ENCODE data around the gene ASCL2.

ASCL2 gene

DNA sequence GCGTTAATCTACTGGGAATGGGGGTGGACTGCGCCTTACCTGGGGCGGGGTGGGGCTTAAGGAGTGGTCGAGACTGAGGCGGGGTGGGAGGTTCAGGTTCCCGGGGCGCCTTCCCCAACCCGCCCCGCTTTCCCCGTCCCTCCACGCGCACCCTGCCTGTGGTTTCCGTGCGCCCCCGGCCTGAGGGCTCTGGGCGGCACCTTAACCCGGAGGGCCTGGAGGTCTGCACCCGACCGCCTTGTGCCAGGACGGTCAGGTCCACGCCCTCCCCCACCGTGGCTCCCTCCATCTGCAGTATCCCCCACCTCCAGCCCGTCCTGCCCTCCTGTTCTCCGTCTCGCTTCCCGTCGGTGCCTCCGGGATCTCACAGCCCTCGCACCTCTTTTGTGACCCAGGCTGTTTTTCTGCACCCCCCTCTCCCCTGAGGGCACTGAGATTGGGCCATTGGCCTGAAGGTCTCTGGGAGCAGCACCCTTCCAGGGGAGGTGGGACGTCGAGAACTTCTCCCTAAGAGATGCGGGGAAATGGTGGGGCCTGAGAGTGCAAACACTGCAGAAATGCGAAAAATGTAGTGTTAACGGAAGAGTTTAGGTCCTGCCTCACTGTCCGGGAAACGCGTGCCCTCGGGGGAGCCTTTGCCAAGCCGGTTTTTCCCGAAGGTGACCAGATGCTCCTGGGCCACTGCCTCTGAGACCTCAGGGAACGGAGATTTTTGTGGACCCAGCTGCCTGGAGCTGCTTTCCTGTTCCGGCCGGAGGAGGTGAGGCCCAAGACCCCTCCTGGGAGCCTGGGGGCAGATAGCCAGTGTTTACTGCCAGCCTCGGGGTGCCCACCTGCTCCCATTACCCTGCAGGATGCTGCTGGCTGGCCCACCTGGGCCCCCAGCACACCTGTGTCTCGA, 1.2 kb upstream of the ASCL2 start:
- DNase-seq, result no peak

DNA sequence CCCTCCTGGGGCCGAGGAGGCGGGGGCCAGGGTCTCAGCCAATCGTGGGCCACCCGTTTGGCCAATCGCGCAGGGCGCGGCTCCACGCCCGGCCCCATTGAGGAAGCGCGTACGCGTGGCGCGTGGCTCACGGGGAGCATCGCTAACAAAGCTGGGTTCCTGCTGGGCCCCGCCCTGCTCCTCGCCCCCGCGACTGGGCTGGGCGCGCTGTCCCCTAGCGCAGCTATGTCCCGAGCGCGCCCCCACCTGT, 614 bp upstream of the ASCL2 start:
- DNase-seq, result no peak

DNA sequence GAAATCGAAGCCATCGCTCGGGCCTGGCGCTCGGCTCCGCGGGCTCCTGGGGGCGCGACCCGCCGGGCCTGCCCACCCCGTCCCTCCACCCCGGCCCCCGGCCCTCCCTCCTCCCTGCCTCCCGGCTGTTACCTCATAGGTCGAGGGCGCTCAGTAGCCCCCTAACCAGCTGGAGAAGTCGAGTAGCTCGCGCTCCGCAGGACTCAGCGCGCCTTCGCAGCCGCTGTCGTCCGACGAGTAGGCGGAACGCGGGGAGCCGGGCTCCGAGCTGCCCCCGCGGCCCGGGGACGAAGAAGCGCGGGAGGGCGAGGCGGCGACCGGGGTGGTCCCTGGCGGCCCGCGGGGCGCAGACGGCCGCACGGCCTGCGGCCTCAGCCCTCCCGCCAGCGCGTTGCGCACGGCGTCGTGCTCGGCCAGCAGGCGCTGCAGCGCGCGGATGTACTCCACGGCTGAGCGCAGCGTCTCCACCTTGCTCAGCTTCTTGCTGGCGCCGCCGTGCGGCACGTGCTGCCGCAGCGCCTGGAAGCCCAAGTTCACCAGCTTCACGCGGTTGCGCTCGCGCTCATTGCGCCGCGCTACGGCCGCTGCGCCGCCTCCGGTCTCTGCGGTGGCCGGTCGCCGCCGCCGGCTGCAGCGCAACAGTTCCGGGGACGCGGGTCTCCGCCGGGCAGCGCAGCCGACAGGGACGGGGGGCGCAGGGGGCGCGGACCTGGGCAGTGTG, 627 bp downstream of the ASCL2 start:
- DNase-seq, result no peak

DNA sequence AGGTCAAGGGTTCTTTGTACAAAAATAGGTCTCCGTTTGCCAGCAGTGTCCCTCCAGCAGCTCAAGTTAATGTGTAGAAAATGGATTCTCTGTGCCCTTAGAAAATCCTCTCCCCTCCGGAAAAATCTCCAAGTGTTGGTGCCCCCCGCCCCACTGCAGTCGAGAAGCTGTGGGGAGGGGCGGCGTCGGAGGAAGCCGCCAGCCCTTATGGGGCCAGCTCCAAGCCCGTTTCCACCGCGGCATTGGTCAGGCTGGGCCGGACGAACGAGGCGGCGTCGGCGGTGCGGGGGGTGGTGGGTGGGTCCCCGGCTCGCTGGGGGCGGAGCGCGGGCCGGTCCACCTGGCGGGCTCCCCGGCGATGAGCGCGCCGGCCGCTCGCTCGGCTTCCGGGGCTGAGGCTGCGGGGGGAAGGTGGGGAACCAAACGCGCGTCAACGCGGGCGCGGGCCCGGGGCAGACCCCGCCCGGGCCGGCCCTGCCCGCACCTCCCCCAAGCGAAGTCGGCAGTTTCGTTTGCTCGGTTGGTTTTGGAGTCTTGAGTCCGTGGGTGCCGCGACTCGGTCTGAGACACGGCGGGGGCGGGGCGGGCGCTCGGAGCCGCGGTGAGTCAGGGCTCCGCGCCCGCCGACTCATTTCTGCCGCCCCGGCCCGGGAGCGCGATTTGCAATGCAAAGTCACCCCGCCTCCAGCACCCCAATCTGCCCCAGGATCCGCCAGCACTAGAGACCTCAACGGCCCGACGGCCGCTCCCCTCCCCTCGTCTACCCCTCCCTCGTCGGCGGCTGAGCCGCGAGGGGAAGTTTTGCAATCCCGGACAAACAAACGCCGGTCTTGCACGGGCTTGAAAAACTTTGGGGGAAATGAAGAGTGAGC, 1.4 kb downstream of the ASCL2 start:
- peak; percentile 12 for DNase-seq

DNA sequence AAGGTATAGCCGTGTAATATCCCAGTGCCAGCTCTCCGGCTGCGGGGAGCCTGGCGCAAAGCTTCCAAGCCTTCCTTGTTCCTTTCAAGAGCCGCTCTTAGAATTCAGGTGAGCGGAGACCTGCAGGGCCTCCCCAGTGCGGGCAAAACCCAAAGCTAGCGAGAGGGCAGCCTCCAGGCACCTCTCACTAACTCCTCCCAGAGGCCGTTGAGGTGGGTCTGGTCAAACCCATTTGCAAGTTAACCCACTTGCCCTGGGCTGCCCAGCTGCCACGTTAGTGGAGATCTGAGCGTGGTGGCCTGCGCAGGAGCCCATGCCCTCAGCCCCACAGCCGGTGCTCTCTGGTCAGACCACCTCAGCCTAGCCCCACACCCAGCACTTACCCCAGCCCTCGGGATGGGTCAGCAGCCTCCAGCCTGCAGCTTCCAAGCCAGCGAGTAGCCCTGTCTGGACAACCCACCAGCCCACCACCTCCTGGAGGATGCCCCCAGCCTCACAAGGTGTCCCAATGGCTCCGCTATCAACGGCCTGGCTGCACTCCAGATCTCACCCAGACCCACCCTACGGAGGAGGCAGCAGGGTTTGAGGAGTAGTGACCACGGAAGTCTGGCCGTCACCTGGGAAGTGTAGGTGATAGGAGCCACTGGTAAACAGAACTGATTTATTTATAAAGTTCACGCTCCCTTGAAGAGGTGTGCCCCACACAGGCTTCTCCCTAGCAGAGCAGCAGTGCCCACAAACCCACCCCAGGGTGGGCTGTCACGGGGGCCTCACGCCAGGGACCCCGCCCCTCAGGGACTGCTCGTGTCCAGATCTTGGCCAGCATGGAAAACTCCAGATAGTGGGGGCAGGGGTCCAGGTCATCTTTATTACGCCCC, 2.3 kb downstream of the ASCL2 start:
- no peak for DNase-seq

DNA sequence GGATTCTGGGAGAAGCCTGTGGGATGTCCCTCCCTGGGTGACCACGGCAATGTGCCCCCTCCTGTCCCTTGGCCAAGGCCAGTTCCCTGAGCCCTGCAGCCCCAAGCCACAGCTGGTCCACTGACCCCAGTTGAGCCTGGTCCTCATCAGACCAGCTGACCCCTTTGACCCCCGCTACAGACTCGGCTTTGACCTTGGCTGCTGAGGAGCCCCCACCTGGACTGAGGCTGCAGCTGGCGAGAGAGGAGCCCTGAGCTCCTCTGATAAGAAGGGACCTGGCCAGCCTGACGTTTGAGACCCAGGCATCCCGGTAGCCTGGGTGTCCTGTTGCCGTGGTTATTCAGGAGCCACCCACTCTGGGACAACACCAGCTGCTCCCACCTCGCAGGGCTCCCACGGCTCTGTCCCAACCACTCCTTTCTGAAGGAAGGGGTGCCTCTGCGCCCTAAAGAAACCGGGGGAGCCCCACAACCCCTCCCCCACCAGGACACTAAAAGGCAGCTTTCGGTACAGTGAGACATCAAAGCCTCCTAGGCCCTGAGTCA, 3.0 kb downstream of the ASCL2 start:
- no peak for DNase-seq

DNA sequence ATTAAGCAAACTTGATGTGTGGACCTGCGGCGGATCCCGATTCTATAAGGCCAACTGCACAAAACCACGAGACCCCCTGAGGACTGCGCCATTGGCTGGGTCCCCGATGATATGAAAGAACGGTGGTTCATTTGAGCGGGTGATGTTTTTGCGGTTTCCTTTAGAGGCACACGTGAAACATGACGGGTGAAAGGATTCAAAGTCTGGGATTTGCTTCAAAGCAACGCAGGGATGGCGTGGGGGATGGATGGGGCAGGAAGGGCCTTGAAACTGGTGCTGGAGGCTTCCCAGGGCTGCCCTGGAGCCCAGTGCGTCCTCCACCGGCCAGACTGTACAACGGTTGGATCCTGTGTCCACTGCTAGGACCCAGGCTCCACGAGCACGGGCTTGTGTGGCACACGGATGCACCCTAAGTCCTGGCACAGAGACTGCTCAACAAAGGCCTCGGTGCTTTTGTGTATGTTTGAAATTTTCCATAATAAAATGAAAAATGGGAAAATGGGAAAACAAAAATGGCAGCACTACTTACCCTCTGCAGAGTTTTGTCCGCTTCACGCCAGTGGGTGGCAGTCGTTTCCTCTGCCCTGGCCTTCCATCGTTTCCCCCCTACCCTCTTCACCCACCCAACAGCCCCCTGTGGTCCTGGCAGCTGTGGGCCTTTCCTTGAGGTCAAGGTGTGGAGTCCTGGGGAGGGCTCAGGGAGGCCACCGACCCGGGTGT, 3.6 kb downstream of the ASCL2 start:
- no peak for DNase-seq

DNA sequence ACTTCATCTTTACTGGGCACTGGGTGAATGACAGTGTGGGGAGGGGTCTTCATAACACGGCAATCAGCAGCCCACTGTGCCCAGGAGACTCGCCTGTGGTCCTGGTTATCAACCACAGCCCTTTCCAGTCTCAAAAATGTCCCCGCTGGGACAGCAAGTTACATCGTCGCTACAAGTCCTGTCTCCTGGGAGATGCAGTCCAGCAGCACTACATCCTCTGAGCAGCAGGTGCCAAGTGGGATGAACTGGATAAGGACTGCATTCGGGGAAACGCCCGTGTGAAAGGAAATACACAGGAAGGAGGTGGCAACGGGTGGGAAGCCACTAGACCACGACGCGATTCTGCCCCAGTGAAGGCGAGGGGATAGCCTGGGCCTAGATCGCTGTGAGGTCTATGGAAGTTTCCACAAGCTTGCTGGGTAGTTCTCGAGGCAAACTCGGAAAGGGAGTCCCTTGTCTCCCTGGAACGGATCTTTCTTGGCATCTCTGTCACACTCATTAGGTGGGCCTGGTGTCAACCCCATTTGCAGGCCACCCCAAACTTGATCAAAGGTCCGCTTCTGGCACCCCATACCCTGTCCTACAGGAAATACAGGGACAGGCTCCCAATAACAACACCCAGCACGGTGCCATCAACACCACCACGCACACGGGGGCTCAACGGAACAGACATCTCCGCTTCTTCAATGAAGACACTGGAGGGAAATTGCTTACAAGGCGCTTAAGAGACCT, 4.4 kb downstream of the ASCL2 start:
- no peak for DNase-seq

DNA sequence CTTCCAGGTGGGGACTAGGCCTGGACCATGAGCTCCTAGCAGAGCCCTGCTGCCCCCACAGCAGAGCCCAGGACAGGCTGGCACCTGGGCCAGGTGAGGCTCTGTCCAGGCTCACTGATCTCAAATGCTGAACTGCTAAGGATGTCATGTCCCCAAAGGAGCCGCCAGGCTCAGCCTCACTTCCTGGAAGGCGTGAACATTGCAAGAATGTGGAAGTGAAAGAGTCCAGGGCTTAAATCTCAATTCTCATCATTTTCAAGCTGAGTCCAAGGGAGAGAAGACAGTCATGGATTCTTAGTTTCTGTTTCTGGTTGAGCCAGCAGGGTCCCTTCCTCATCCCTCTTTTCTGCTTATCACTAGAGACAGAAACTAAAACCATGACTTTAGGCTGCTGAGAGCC, 5.0 kb downstream of the ASCL2 start:
- DNase-seq, result no peak

DNA sequence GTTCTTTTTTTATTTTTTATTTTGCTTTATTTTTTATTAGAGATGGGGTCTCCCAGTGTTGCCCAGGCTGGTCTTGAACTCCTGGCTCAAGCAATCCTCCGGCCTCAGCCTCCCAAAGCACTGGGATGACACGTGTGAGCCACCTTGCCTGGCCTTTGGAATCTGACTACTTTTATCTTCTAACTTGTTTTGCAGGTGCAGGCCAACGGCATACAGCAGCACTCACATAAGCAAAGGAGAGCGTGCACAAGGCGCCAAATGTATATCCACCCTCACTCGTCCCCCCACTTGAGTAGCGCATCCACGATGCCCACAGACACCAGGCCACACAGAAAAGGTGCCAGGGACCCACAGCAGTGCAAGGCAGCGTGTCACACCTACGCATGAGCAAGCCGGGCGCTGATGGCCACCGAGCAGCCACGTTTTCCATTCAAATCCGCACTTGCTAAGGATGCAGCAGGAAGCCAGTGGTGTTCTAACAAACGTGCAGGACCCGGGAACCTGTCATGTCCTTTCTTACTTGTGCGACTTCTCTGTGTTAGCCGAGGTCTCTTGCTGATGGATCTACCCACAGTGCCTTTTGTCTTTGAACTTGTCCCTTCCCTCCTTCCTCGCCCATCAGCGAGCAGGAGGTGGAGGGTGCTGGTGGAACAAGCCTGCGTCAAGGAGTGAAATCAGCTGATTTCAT, 5.9 kb downstream of the ASCL2 start:
- DNase-seq, result no peak

DNA sequence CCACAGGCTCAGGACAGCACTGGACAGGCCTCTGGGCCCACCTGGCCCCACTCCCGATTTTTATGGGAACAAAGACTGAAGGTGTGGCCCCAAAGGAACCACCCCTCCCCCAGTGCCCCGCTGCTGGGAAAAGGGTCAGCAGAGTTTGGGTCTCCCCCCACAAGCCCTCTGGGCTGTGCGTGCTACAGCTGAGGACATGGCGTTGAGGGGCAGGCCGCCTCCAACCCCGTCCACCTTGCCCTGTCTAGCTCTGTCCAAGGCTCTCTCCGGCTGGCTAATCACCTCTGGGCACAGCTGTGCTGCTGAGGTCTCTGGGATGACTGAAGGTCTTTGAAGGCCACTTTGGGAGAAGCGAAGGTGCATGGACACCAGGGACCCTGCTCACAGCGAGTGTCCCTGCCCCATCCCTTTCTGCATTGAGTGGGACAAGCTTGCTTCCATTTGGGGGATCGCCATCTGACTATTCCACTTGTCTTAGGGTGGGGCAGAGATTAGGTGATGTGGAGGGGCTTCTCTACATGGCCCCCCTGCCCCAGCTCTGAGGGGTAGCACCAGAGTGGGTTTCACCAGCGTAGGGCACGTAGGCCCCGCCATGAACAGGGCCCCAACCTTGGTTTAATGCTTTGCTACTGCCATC, 6.5 kb downstream of the ASCL2 start:
- DNase-seq, result no peak

DNA sequence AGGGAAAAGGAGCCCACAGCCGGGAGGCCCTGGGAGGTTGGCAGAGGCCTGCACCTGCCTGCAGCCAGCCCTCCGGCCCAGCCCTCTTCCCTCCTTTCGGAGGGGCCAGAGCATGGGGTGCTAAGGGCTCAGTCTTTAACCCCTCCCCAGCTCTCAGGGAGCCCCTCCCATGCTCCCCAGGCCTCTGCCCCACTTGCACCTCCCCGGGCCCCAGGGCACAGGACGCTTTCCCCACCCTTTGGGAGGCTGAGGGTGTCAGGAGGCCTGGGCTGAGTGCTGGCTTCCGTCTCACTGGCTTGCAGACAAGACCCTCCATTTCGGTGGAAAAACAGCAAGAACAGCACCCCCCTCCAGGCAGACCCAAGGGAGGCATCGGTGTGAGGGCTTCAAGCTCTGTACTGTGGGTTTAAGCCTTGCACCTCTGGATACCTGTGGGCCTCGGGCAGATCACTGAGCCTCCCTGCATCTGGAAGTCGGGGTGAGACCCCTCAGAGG, 7.3 kb downstream of the ASCL2 start:
- no peak for DNase-seq

DNA sequence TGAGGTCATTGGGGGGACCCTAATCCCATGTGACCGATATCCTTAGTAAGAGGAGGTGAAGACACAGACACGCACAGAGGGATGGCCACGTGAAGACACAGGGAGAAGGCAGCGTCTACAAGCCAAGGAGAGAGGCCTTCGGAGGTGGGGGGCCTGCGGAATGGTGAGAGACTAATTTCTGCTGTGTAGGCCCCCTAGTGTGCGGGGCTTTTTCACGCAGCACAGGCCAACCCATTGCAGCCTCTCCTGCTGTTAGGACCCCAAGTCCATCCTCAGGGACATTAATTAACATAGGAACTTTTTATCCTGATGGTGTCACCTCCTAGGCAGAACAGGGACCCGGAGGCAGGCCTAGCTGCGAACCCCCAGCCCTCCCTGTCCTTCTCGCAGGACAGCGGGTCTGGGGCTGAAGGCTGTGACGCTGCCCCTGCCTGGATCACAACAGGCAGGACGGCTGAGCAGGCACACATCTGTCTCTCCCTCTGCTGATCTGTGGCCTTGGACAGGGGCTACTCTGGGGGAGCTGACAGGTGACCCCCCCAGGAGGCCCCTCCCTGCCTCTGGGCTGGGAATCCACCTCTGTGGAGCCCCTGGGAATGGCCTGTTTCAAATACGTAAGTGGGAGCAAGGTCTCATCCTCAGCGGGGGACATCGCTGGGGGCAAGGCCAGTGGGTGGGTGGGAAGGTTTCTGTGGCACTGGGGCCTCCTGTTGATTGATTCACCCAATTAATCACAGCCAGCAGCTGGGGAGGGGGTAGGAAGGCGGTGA, 7.9 kb downstream of the ASCL2 start:
- DNase-seq, result no peak

DNA sequence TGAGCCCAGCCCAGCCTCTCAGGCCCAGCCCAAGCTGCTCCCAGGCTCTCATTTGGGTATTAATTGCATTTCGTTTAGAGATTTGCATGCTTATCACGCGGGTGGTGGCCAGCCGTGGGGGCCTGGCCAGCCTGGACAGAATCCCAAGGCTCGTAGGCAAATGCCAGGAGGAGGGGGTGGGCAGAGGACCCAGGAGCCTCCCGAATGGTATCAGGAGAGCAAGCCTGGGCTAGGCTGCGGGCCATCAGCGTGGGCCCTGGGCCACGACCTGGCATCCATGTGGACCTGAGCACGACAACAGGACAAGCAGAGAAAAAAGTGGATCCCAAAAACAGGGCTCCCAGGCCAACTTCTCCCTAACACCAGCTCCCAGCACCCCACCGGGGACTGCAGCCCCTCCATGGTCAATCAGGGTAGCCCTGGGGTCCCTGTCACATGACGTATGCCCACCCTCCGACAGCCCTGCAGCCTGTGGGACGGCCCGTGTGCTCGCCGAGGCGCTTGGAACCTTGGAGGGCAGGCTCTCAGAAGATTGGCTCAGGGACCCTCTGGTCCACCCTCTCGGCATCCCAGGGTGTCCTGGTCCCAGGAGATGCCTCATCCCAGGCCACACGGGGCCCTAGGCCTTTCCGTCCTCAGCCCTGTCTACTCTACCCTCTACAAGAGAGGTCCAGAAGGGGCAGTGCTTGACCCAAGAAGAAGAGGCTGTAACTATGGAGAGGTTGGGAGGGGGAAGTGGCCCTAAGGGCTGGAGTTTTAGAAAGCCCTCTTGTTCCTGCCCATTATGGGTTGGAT, 8.8 kb downstream of the ASCL2 start:
- no peak for DNase-seq

DNA sequence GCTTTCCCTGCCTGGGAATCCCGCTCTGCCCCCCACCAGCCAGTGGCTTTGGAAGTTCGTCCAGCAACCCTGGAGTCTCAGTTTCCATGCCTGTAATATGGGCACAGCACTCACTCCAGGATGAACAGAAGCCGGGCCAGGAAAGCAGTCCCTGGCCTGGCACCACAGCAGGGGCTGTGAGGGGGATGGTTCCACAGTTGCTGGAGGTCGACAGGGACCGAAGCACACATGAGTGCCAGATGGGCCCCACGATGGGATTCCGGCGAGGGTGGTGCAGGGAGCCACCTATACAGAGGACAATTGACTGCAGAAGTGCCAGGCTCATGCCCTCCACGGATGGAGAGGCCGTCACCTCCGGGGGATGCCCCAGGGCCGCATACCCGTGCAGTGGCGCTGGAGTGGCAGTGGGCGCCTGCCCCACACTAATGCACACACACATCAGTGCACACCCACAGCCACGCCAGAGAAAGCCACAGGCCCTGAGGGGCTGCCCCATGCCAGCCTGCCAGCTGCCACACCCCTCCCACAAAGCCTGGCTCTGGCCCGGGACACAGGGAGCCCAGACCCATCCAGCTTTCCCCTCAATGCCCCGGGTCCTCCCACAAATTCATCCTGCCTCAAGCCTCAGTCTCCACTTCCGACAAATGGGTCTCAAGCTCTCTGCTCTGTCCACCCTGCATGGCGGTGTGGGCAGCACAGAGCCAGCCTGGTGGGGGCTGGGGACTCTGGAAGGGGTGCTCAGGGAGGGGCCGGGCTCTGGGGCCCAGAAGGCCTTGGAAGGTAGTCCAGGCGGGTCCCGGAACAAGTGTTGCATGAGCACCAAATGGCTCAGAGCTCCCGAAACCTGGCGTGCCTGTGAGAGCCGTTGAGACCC, 9.7 kb downstream of the ASCL2 start:
- no peak for DNase-seq

DNA sequence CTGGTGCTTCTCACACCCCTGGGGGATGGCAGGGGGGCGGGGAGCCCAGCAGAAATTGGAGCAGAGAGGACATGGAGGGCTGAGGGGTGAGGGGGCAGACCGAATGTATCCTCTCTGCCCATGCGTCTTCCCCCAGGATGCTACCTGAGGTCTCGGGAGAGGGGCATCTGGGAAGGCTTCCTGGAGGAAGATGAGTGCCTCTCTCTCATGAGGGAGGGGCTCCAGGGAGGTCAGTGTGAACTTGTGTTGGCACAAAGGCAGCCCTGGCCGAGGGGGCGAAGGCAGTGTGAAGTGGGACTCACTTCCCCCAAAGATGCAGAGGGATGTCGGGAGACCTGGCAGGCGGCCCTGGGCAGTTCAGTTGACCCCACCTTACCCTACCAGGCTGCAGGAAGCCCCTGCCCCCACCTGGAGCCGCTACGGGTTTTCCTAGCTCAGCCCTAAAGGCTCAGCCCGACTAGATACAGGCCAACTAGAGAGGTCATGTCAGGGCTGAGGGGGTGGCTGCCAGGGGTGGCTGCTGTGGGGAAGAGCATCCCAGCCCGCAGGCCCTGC, 10.4 kb downstream of the ASCL2 start:
- DNase-seq, result no peak

DNA sequence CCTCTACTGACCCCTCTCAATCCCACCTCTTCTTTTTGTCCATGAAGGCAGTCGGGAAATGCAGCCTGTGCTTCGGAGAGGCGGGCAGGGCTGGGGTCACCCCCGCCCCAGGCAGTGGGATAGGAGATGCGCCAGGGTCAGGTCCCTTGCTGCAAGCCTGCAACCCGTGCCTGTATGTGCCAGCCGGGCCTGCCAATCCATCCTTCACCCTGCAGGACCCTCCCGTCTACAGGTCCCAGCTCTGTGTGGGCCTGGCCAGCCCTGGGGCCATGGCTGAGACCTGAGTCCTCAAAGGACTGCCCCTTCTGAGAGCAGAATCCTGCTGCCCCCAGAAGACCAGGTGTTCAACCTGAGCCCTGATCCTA, 10.9 kb downstream of the ASCL2 start:
- DNase-seq, result no peak

All from DMS79 (cell line).